H9 (cell line): ENCODE results near the gene FOS. TPM values are rescaled to one million over a fixed set of nuclear protein-coding genes. Genes with fewer than 3 reads are reported as not detected.

Experiments used
- DNase-seq: peaks from one replicate; pipeline ENCODE4 v3.0.0-alpha.2; 2017
- H2AFZ ChIP-seq: one replicate; pipeline ENCODE4 v1.6.1; 2013; ENCODE audit warnings: mild to moderate bottlenecking, low read length, control low read depth, moderate library complexity
- H2AK5ac ChIP-seq: 2 replicates; pipeline ENCODE4 v1.6.1; 2013; ENCODE audit warnings: low read length, control low read depth, mixed read lengths; ENCODE audit not compliant: insufficient read length
- H2BK120ac ChIP-seq: one replicate; pipeline ENCODE4 v1.6.1; 2013; ENCODE audit warnings: low read depth, mild to moderate bottlenecking, low read length, control low read depth, inconsistent platforms; ENCODE audit not compliant: poor library complexity, severe bottlenecking
- H2BK12ac ChIP-seq: 2 replicates; pipeline ENCODE4 v1.6.1; 2013; ENCODE audit warnings: low read length, control low read depth, mixed read lengths, low read depth; ENCODE audit not compliant: insufficient read length
- H2BK15ac ChIP-seq: 2 replicates; pipeline ENCODE4 v1.6.1; 2013; ENCODE audit warnings: low read depth, low read length, control low read depth
- H2BK20ac ChIP-seq: one replicate; pipeline ENCODE4 v1.6.1; 2013; ENCODE audit warnings: low read depth, mild to moderate bottlenecking, low read length, control low read depth, inconsistent platforms; ENCODE audit not compliant: poor library complexity, severe bottlenecking
- H2BK5ac ChIP-seq: 2 replicates; pipeline ENCODE4 v1.6.1; 2013; ENCODE audit warnings: low read length, control low read depth, mixed read lengths; ENCODE audit not compliant: insufficient read length
- H3K14ac ChIP-seq: 2 replicates; pipeline ENCODE4 v1.6.1; 2013; ENCODE audit warnings: low read length, control low read depth; ENCODE audit not compliant: insufficient read depth
- H3K18ac ChIP-seq: 2 replicates; pipeline ENCODE4 v1.6.1; 2013; ENCODE audit warnings: low read depth, mild to moderate bottlenecking, mixed read lengths, low read length, control low read depth; ENCODE audit not compliant: insufficient read length
- H3K23ac ChIP-seq: 2 replicates; pipeline ENCODE4 v1.6.1; 2013; ENCODE audit warnings: low read length, control low read depth, mixed read lengths, low read depth; ENCODE audit not compliant: insufficient read length
- H3K23me2 ChIP-seq: 2 replicates; pipeline ENCODE4 v1.6.1; 2013; ENCODE audit warnings: low read depth, mild to moderate bottlenecking, mixed read lengths, low read length, control low read depth; ENCODE audit not compliant: insufficient read length, poor library complexity, severe bottlenecking
- H3K27ac ChIP-seq: 2 replicates; pipeline ENCODE4 v1.5.1; 2013; ENCODE audit warnings: low read length, control low read depth, mixed read lengths, low read depth; ENCODE audit not compliant: insufficient read length
- H3K27me3 ChIP-seq: 2 replicates; pipeline ENCODE4 v1.6.1; 2013; ENCODE audit warnings: low read length, control low read depth, inconsistent platforms; ENCODE audit not compliant: insufficient read depth
- H3K4ac ChIP-seq: 2 replicates; pipeline ENCODE4 v1.6.1; 2013; ENCODE audit warnings: low read depth, mild to moderate bottlenecking, control low read depth, inconsistent platforms, low read length, moderate library complexity
- H3K4me1 ChIP-seq: 2 replicates; pipeline ENCODE4 v1.6.1; 2013; ENCODE audit warnings: low read length, control low read depth, inconsistent platforms; ENCODE audit not compliant: insufficient read depth
- H3K4me2 ChIP-seq: 2 replicates; pipeline ENCODE4 v1.6.1; 2013; ENCODE audit warnings: low read length, control low read depth, mixed read lengths; ENCODE audit not compliant: insufficient read length, insufficient read depth
- H3K56ac ChIP-seq: 2 replicates; pipeline ENCODE4 v1.6.1; 2013; ENCODE audit warnings: low read depth, mild to moderate bottlenecking, mixed read lengths, low read length, control low read depth; ENCODE audit not compliant: insufficient read length
- H3K79me1 ChIP-seq: 2 replicates; pipeline ENCODE4 v1.6.1; 2013; ENCODE audit warnings: low read depth, mild to moderate bottlenecking, moderate library complexity, low read length, control low read depth, inconsistent platforms; ENCODE audit not compliant: insufficient read depth, poor library complexity, severe bottlenecking
- H3K79me2 ChIP-seq: 2 replicates; pipeline ENCODE4 v1.6.1; 2013; ENCODE audit warnings: low read length, control low read depth, inconsistent platforms; ENCODE audit not compliant: insufficient read depth
- H3K9ac ChIP-seq: 2 replicates; pipeline ENCODE4 v1.6.1; 2013; ENCODE audit warnings: low read length, control low read depth, mixed read lengths; ENCODE audit not compliant: insufficient read length; ENCODE audit errors: extremely low read depth
- H3K9me3 ChIP-seq: one replicate; pipeline ENCODE4 v1.6.1; 2013; ENCODE audit warnings: low read depth, low read length, inconsistent platforms; ENCODE audit not compliant: control insufficient read depth
- H3T11ph ChIP-seq: one replicate; pipeline ENCODE4 v1.6.1; 2013; ENCODE audit warnings: mild to moderate bottlenecking, low read length, control low read depth, inconsistent platforms
- H4K20me1 ChIP-seq: one replicate; pipeline ENCODE4 v1.6.1; 2013; ENCODE audit not compliant: control insufficient read depth, insufficient read length, insufficient read depth
- H4K5ac ChIP-seq: 2 replicates; pipeline ENCODE4 v1.6.1; 2013; ENCODE audit warnings: low read depth, mild to moderate bottlenecking, mixed read lengths, low read length, control low read depth; ENCODE audit not compliant: insufficient read length
- H4K8ac ChIP-seq: replicated peaks from 2 replicates; pipeline ENCODE4 v1.6.1; 2013; ENCODE audit warnings: low read length, control low read depth, mixed read lengths, low read depth; ENCODE audit not compliant: insufficient read length
- H4K91ac ChIP-seq: 2 replicates; pipeline ENCODE4 v1.6.1; 2013; ENCODE audit warnings: low read depth, mild to moderate bottlenecking, moderate library complexity, mixed read lengths, low read length, control low read depth; ENCODE audit not compliant: insufficient read length
- H3K27ac Mint-ChIP-seq, 3 experiments: 2 replicates in 2 of 3; 3 replicates in 1 of 3; pipeline ENCODE4 v1.8.0; 2020 to 2021; ENCODE audit warnings: mixed read lengths in 3 of 3, mild to moderate bottlenecking in 1 of 3, moderate library complexity in 1 of 3
- H3K27me3 Mint-ChIP-seq: 2 replicates; pipeline ENCODE4 v1.8.0; 2021; ENCODE audit warnings: low read depth, mild to moderate bottlenecking, moderate library complexity, mixed read lengths
- H3K36me3 Mint-ChIP-seq, 3 experiments: 2 replicates in 2 of 3; 3 replicates in 1 of 3; pipeline ENCODE4 v1.8.0; 2020 to 2021; ENCODE audit warnings: low read depth in 3 of 3, mixed read lengths in 3 of 3; ENCODE audit not compliant: insufficient read depth in 1 of 3
- H3K4me1 Mint-ChIP-seq, 2 experiments: 2 replicates each; pipeline ENCODE4 v1.8.0; 2020; ENCODE audit warnings: mixed read lengths in 2 of 2
- H3K4me3 Mint-ChIP-seq, 2 experiments: 2 replicates in 1 of 2; 3 replicates in 1 of 2; pipeline ENCODE4 v1.8.0; 2020 to 2021; ENCODE audit warnings: mild to moderate bottlenecking in 2 of 2, mixed read lengths in 2 of 2, moderate library complexity in 1 of 2
- H3K9me3 Mint-ChIP-seq, 2 experiments: 2 replicates in 1 of 2; 3 replicates in 1 of 2; pipeline ENCODE4 v1.8.0; 2020; ENCODE audit warnings: mild to moderate bottlenecking in 2 of 2, mixed read lengths in 2 of 2, moderate library complexity in 1 of 2
- WGBS: extraction: QIAGEN DNeasy Blood & Tissue Kit; methylation state at CpG from one replicate; pipeline ENCODE4 v1.1.7; 2013; ENCODE audit warnings: missing lambda C conversion rate, low lambda C conversion rate, mixed read lengths; ENCODE audit not compliant: insufficient read length; ENCODE audit errors: extremely low coverage; 5-methylcytosine and 5-hydroxymethylcytosine counted together
- total RNA-seq: library from RNA; stranded (reverse); gene quantifications from 2 replicates; pipeline ENCODE4 v1.2.1, GENCODE V29; 2021
- TF ChIP-seq, protein P1 (sequence below): fragments of 200-600 bp; sonication (generic); conservative IDR thresholded peaks from 3 replicates; pipeline ENCODE4 v1.8.0; 2021; ENCODE audit warnings: antibody characterized with exemption, mild to moderate bottlenecking

Gene FOS
- total RNA-seq, 1 experiment from 2014 or later = 33.9 TPM

DNA sequence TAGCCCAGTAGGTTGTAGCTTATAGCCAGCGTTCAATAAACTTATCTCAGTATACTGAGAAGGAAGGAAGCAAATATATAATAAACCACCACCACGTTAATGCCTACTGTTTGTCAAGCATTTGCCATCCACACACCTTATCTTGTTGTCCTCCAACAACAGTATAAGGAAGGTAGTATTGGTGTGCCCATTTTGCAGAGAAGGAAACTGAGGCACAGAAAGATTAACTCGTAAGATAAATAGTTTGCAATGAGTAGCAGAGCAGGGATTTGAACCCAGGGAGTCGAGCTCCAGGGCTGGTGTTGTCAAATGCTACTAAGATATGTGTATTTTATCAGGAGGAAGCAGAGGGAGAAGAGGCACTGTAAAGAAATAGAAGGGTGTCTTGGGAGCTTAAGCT lies 27.8 kb upstream of the FOS start:
- no peaks in the 10 kb centered on the region; a peak in 1 of 7 replicates for H3K36me3 Mint-ChIP-seq
- no CpG with 5 or more reads among the region's 4 CpGs for WGBS
- no peaks in the 10 kb centered on the region for H3K9me3 ChIP-seq
- no peak overlapping the region for H3K9ac ChIP-seq
- no peaks in the 10 kb centered on the region for H3K4me1 ChIP-seq
- H2BK15ac ChIP-seq = no peak overlapping the region
- no peak overlapping the region for H3K23ac ChIP-seq
- H4K5ac ChIP-seq = no peak overlapping the region
- TF ChIP-seq, protein P1, sequence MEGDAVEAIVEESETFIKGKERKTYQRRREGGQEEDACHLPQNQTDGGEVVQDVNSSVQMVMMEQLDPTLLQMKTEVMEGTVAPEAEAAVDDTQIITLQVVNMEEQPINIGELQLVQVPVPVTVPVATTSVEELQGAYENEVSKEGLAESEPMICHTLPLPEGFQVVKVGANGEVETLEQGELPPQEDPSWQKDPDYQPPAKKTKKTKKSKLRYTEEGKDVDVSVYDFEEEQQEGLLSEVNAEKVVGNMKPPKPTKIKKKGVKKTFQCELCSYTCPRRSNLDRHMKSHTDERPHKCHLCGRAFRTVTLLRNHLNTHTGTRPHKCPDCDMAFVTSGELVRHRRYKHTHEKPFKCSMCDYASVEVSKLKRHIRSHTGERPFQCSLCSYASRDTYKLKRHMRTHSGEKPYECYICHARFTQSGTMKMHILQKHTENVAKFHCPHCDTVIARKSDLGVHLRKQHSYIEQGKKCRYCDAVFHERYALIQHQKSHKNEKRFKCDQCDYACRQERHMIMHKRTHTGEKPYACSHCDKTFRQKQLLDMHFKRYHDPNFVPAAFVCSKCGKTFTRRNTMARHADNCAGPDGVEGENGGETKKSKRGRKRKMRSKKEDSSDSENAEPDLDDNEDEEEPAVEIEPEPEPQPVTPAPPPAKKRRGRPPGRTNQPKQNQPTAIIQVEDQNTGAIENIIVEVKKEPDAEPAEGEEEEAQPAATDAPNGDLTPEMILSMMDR = no peak
- no peaks in the 10 kb centered on the region for H3K27me3 Mint-ChIP-seq
- H3K18ac ChIP-seq = no peak overlapping the region
- H3K27ac ChIP-seq = no peak overlapping the region
- no peak for DNase-seq
- no peak overlapping the region for H3K4me3 Mint-ChIP-seq
- H3K4me2 ChIP-seq = no peak overlapping the region
- no peaks in the 10 kb centered on the region for H3K9me3 Mint-ChIP-seq
- H2BK20ac ChIP-seq = no peak overlapping the region
- no peaks in the 10 kb centered on the region for H3K27me3 ChIP-seq
- H4K91ac ChIP-seq = no peak overlapping the region
- H3K79me1 ChIP-seq = no peaks in the 10 kb centered on the region
- no peaks in the 10 kb centered on the region for H3K79me2 ChIP-seq
- H3K23me2 ChIP-seq = no peaks in the 10 kb centered on the region
- no peak overlapping the region for H4K8ac ChIP-seq
- H3K56ac ChIP-seq = no peak overlapping the region
- H2BK120ac ChIP-seq = no peak overlapping the region
- H3K4me1 Mint-ChIP-seq = peaks cover 29 to 36% of the 10 kb centered on the region in 2 experiments
- H3K4ac ChIP-seq = no peak overlapping the region
- H2BK12ac ChIP-seq = no peak overlapping the region
- H2AFZ ChIP-seq = no peak overlapping the region
- no peak overlapping the region for H3K14ac ChIP-seq
- no peak overlapping the region for H2AK5ac ChIP-seq
- no peak overlapping the region for H3T11ph ChIP-seq
- H2BK5ac ChIP-seq = no peak overlapping the region
- H3K27ac Mint-ChIP-seq = peak overlapping the region in 1 of 3 experiments; percentile 40; a peak in 1 of 7 replicates
- H4K20me1 ChIP-seq = no peaks in the 10 kb centered on the region
